Testis (tissue), 2 donors: Measurements from ENCODE around the gene IQSEC3.
"Not testable (repeated sequence)": the region's sequence is repeated elsewhere in the genome, so short reads cannot be mapped to it uniquely, and the experiment has no call there.

Experiments used
- POLR2A ChIP-seq: fragments of 450-650 bp; IDR thresholded peaks from one replicate; pipeline ENCODE4 v1.6.1; 2017; ENCODE audit warnings: antibody characterized with exemption, mild to moderate bottlenecking, moderate library complexity
- TF ChIP-seq, protein P1 (sequence below), 3 experiments: fragments of 450-650 bp in 2 of 3; fragments of 200-600 bp in 1 of 3; sonication (generic) in 1 of 3; IDR thresholded peaks; one replicate each; pipeline ENCODE4 v1.5.1; 2016 to 2019; ENCODE audit warnings: antibody characterized with exemption in 3 of 3, mild to moderate bottlenecking in 2 of 3, moderate library complexity in 1 of 3

DNA sequence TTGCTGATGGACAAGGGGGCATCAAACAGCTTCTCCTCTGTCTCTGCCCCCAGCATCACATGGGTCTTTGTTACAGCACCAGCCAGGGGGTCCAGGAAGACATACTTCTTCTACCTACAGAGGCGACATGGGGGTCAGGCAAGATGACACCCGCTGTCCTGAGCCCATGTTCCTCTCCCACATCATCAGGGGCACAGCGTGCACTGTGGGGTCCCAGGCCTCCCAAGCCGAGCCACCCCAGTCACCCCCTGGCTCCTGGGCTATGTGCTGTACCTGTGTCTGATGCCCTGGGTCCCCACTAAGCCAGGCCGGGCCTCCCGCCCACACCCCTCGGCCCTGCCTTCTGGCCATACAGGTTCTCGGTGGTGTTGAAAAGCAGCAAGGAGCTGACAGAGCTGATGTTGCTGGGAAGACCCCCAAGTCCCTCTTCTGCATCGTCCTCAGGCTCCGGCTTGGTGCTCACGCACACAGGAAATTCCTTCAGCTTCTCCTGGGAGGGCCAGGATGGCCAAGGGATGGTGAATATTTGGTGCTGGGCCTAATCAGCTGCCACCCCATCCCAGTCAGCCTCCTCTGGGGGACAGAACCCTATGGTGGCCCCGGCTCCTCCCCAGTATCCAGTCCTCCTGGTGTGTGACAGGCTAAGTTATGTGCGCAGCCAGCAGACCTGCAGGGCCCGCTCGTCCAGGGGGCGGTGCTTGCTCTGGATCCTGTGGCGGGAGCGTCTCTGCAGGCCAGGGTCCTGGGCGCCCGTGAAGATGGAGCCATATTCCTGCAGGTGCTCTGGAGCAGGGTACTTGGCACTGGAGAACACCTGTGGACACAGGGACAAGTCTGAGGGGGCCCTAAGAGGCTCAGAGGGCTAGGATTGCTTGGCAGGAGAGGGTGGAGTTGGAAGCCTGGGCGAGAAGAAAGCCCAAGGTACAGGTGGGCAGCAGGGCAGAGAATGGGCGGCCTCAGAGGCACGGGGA lies 48.9 kb upstream of the IQSEC3 start:
- TF ChIP-seq, protein P1, sequence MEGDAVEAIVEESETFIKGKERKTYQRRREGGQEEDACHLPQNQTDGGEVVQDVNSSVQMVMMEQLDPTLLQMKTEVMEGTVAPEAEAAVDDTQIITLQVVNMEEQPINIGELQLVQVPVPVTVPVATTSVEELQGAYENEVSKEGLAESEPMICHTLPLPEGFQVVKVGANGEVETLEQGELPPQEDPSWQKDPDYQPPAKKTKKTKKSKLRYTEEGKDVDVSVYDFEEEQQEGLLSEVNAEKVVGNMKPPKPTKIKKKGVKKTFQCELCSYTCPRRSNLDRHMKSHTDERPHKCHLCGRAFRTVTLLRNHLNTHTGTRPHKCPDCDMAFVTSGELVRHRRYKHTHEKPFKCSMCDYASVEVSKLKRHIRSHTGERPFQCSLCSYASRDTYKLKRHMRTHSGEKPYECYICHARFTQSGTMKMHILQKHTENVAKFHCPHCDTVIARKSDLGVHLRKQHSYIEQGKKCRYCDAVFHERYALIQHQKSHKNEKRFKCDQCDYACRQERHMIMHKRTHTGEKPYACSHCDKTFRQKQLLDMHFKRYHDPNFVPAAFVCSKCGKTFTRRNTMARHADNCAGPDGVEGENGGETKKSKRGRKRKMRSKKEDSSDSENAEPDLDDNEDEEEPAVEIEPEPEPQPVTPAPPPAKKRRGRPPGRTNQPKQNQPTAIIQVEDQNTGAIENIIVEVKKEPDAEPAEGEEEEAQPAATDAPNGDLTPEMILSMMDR (IDR thresholded peaks at IDR 0.05): not testable (repeated sequence)
- TF ChIP-seq POLR2A: not testable (repeated sequence)
